ENCODE measurements around the gene ZNF423.

Gene ZNF423

DNA sequence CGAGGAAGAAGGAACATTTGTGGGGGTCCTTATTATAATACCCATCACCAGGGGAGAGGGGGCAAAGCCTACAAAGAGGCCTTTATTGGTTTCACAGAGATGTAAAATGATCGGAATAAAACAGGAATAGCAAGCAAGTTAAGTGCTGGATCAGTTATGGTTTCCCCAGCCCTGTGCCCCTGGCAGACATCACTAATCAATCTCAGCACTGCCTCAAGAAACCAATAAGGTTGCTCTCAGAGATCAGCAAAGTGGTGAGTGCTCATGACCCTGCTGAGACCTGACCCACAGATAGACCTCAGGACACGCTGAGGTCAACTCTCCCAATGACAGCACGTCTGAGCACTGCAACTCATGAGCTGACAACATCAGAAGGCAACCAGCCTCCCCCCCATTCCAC lies 66.3 kb downstream of the ZNF423 start:
- no peak for TF ChIP-seq SIN3A (IDR thresholded peaks at IDR 0.05; ENCODE audit: borderline replicate concordance, insufficient read depth, low read length)
- TF ChIP-seq TAF1 (IDR thresholded peaks at IDR 0.05; ENCODE audit: borderline replicate concordance, insufficient read depth, low read length) = no peak
- TF ChIP-seq, protein P1, sequence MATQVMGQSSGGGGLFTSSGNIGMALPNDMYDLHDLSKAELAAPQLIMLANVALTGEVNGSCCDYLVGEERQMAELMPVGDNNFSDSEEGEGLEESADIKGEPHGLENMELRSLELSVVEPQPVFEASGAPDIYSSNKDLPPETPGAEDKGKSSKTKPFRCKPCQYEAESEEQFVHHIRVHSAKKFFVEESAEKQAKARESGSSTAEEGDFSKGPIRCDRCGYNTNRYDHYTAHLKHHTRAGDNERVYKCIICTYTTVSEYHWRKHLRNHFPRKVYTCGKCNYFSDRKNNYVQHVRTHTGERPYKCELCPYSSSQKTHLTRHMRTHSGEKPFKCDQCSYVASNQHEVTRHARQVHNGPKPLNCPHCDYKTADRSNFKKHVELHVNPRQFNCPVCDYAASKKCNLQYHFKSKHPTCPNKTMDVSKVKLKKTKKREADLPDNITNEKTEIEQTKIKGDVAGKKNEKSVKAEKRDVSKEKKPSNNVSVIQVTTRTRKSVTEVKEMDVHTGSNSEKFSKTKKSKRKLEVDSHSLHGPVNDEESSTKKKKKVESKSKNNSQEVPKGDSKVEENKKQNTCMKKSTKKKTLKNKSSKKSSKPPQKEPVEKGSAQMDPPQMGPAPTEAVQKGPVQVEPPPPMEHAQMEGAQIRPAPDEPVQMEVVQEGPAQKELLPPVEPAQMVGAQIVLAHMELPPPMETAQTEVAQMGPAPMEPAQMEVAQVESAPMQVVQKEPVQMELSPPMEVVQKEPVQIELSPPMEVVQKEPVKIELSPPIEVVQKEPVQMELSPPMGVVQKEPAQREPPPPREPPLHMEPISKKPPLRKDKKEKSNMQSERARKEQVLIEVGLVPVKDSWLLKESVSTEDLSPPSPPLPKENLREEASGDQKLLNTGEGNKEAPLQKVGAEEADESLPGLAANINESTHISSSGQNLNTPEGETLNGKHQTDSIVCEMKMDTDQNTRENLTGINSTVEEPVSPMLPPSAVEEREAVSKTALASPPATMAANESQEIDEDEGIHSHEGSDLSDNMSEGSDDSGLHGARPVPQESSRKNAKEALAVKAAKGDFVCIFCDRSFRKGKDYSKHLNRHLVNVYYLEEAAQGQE (IDR thresholded peaks at IDR 0.05; ENCODE audit: insufficient read depth in 1 of 2, low read depth in 2 of 2, low read length in 2 of 2) = no peak
- no peak for TF ChIP-seq POLR2AphosphoS5 (IDR thresholded peaks at IDR 0.05; ENCODE audit: low read depth, low read length)
- no peak for TF ChIP-seq FOXP2 (optimal IDR thresholded peaks at IDR 0.05; ENCODE audit: borderline replicate concordance, extremely low read depth, extremely low read length, insufficient read depth)

GRCh38 chr16:49788986-49789385 lies 66.9 kb downstream of the ZNF423 start:
- TF ChIP-seq SIN3A (IDR thresholded peaks at IDR 0.05; ENCODE audit: borderline replicate concordance, insufficient read depth, low read length) = no peak
- no peak for TF ChIP-seq TAF1 (IDR thresholded peaks at IDR 0.05; ENCODE audit: borderline replicate concordance, insufficient read depth, low read length)
- no peak for TF ChIP-seq POLR2AphosphoS5 (IDR thresholded peaks at IDR 0.05; ENCODE audit: low read depth, low read length)
- TF ChIP-seq FOXP2 (optimal IDR thresholded peaks at IDR 0.05; ENCODE audit: borderline replicate concordance, extremely low read depth, extremely low read length, insufficient read depth) = no peak

- TF ChIP-seq FOXP2 (optimal IDR thresholded peaks at IDR 0.05; ENCODE audit: borderline replicate concordance, extremely low read depth, extremely low read length, insufficient read depth) (no peak), SIN3A (IDR thresholded peaks at IDR 0.05; ENCODE audit: borderline replicate concordance, insufficient read depth, low read length) (no peak), TAF1 (IDR thresholded peaks at IDR 0.05; ENCODE audit: borderline replicate concordance, insufficient read depth, low read length) (no peak), POLR2AphosphoS5 (IDR thresholded peaks at IDR 0.05; ENCODE audit: low read depth, low read length) (no peak)
- TF ChIP-seq, protein P1 (IDR thresholded peaks at IDR 0.05; ENCODE audit: insufficient read depth in 1 of 2, low read depth in 2 of 2, low read length in 2 of 2) = no peak
Observed at GRCh38 chr16:49788572-49788971, 67.3 kb downstream of the ZNF423 start.

GRCh38 chr16:49786926-49787557 lies 68.9 kb downstream of the ZNF423 start:
- TF ChIP-seq, protein P1 (IDR thresholded peaks at IDR 0.05; ENCODE audit: insufficient read depth in 1 of 2, low read depth in 2 of 2, low read length in 2 of 2) = no peak
- TF ChIP-seq TAF1 (IDR thresholded peaks at IDR 0.05; ENCODE audit: borderline replicate concordance, insufficient read depth, low read length) = no peak
- TF ChIP-seq FOXP2 (optimal IDR thresholded peaks at IDR 0.05; ENCODE audit: borderline replicate concordance, extremely low read depth, extremely low read length, insufficient read depth) = no peak
- TF ChIP-seq SIN3A (IDR thresholded peaks at IDR 0.05; ENCODE audit: borderline replicate concordance, insufficient read depth, low read length) = no peak
- no peak for TF ChIP-seq POLR2AphosphoS5 (IDR thresholded peaks at IDR 0.05; ENCODE audit: low read depth, low read length)

DNA sequence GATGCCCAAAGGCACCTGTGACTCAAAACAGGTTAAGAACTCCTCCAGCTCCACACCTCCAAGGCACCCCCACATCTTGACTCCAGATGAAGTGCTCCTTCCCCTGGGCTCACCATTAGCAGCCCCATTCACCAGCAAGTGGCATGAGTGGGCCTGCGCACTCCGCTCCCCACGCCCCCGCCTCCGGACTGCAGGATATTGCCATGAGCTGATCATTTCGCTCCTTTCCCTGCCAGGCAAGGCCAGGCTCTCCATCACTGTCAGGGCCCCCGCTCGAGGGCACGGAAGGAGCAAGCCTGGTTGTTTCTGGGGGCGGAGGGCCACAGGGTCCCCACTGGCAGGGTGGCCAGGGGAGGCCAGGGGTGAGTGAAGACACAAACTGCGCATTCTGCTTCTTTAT lies 69.9 kb downstream of the ZNF423 start:
- TF ChIP-seq POLR2AphosphoS5 (IDR thresholded peaks at IDR 0.05; ENCODE audit: low read depth, low read length) (no peak), FOXP2 (optimal IDR thresholded peaks at IDR 0.05; ENCODE audit: borderline replicate concordance, extremely low read depth, extremely low read length, insufficient read depth) (no peak), TAF1 (IDR thresholded peaks at IDR 0.05; ENCODE audit: borderline replicate concordance, insufficient read depth, low read length) (no peak), SIN3A (IDR thresholded peaks at IDR 0.05; ENCODE audit: borderline replicate concordance, insufficient read depth, low read length) (no peak)
- TF ChIP-seq, protein P1 (IDR thresholded peaks at IDR 0.05; ENCODE audit: insufficient read depth in 1 of 2, low read depth in 2 of 2, low read length in 2 of 2) = no peak

Data from PFSK-1 (cell line).